Glomerular visceral epithelial cell (primary cell): ENCODE data around the gene CALML5.
A peak's percentile ranks its signal among the peaks of the same experiment; 100 is the strongest.

Experiments
- DNase-seq: peaks from one replicate; pipeline ENCODE4 v3.0.0-alpha.2; 2016; ENCODE audit errors: extremely low spot score

The CALML5 gene

GRCh38 chr10:5462841-5463293 is 36.5 kb downstream of the CALML5 start:
- no peak for DNase-seq

- no peak for DNase-seq
These were observed 37.2 kb downstream of the CALML5 start for GRCh38 chr10:5461914-5462840.

GRCh38 chr10:5461203-5461588 is 38.2 kb downstream of the CALML5 start:
- DNase-seq, result no peak

GRCh38 chr10:5460468-5461202 is 38.7 kb downstream of the CALML5 start:
- no peak for DNase-seq

GRCh38 chr10:5458949-5459747 is 40.2 kb downstream of the CALML5 start:
- no peak for DNase-seq

- DNase-seq, result no peak
These were observed 40.9 kb downstream of the CALML5 start for GRCh38 chr10:5458425-5458824.

- DNase-seq, result no peak
These were observed 41.6 kb downstream of the CALML5 start for GRCh38 chr10:5457741-5458140.

- DNase-seq, result no peak
These were observed 42.8 kb downstream of the CALML5 start for GRCh38 chr10:5456563-5456962.

- DNase-seq, result no peak
These were observed 45.5 kb downstream of the CALML5 start for GRCh38 chr10:5453749-5454489.

- no peak for DNase-seq
These were observed 48.6 kb downstream of the CALML5 start for GRCh38 chr10:5450605-5451384.

- DNase-seq, result peak; percentile 70
These were observed 49.5 kb downstream of the CALML5 start for GRCh38 chr10:5449823-5450222.

GRCh38 chr10:5449227-5449626 is 50.1 kb downstream of the CALML5 start:
- no peak for DNase-seq
